ENCODE data around the gene TBC1D2. TPM values are rescaled to one million over a fixed set of nuclear protein-coding genes. Genes with fewer than 3 reads are reported as not detected.

TBC1D2 gene
- total and polyA plus RNA-seq, 2 of the 13 experiments (the other 11 are each of a cell fraction or from before 2014, with no cell fraction given): 2.0 to 2.8 TPM

DNA sequence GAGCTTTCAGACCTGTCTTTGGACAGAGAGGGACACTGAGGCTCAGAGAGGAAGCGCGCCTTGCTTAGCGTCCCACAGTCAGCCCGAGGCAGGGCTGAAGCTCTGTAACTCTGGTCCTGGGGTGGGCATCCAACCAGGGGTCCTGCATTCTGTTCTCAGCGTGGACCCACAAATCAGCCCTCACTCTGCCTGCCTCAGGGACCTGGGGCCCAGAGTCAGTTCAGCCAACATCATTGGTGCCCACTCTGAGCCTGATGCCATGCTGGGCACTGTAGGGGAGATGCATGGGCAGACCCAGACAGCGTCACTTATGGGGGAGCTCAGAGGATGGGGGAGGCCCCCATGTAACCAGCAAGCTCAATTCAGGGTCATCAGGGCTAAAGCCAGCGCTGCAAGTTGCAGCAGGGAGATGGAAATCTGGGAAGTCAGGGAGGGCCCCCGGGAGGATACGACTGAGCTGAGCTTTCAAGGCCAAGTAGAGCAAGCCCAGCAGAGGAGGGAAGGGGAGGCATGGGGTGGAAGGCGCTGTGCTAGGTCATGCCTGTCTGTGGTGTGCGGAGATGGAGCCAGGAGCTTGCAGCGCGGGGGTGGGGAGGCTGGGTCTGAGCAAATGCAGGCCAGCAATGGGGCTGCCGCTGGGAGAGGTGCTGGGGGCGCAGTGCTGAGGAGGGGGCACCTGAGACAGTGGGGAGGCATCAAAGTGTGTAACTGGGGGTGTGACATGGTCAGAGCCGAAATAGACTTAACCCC lies 84.1 kb downstream of the TBC1D2 start:
- ATAC-seq: no peak
- no peak for DNase-seq (ENCODE audit: low spot score)
- TF ChIP-seq NFRKB (IDR thresholded peaks at IDR 0.05) (no peak), PHF8 (CRISPR knock-in tag; IDR thresholded peaks at IDR 0.05) (no peak), KDM6A (CRISPR knock-in tag; IDR thresholded peaks at IDR 0.05; ENCODE audit: low read depth) (no peak), RFX1 (IDR thresholded peaks at IDR 0.05) (no peak), GLI4 (CRISPR knock-in tag; IDR thresholded peaks at IDR 0.05; ENCODE audit: borderline replicate concordance) (no peak), RFXANK (CRISPR knock-in tag; IDR thresholded peaks at IDR 0.05) (no peak), ZFP1 (CRISPR knock-in tag; IDR thresholded peaks at IDR 0.05) (no peak), ARNT2 (CRISPR knock-in tag; IDR thresholded peaks at IDR 0.05; ENCODE audit: low read depth) (no peak), GABPB1 (CRISPR knock-in tag; IDR thresholded peaks at IDR 0.05) (no peak), ZMYM2 (CRISPR knock-in tag; IDR thresholded peaks at IDR 0.05) (no peak), MED13 (CRISPR knock-in tag; IDR thresholded peaks at IDR 0.05) (no peak), CAMTA2 (CRISPR knock-in tag; IDR thresholded peaks at IDR 0.05; ENCODE audit: borderline replicate concordance) (no peak), ZNF703 (CRISPR knock-in tag; IDR thresholded peaks at IDR 0.05; ENCODE audit: borderline replicate concordance) (no peak)
- TF ChIP-seq, protein P1, sequence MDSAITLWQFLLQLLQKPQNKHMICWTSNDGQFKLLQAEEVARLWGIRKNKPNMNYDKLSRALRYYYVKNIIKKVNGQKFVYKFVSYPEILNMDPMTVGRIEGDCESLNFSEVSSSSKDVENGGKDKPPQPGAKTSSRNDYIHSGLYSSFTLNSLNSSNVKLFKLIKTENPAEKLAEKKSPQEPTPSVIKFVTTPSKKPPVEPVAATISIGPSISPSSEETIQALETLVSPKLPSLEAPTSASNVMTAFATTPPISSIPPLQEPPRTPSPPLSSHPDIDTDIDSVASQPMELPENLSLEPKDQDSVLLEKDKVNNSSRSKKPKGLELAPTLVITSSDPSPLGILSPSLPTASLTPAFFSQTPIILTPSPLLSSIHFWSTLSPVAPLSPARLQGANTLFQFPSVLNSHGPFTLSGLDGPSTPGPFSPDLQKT (CRISPR knock-in tag; IDR thresholded peaks at IDR 0.05; ENCODE audit: borderline replicate concordance): no peak
- TF ChIP-seq, protein P2, sequence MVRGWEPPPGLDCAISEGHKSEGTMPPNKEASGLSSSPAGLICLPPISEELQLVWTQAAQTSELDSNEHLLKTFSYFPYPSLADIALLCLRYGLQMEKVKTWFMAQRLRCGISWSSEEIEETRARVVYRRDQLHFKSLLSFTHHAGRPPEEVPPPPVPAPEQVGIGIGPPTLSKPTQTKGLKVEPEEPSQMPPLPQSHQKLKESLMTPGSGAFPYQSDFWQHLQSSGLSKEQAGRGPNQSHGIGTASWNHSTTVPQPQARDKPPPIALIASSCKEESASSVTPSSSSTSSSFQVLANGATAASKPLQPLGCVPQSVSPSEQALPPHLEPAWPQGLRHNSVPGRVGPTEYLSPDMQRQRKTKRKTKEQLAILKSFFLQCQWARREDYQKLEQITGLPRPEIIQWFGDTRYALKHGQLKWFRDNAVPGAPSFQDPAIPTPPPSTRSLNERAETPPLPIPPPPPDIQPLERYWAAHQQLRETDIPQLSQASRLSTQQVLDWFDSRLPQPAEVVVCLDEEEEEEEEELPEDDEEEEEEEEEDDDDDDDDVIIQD (CRISPR knock-in tag; IDR thresholded peaks at IDR 0.05; ENCODE audit: low read depth): no peak
- no TSS peak for BruUV-seq (replicated peaks)
- H4K20me1 ChIP-seq (ENCODE audit: insufficient read depth, low read length): peaks cover 5% of the 10 kb centered on the region; the same call in 1 of the 2 replicates
- H3K27ac ChIP-seq (ENCODE audit: extremely low read length, insufficient read depth, low read length): no peak overlapping the region
- no peaks in the 10 kb centered on the region for H3K36me3 ChIP-seq (replicated peaks in 1 of 2; ENCODE audit: control insufficient read depth in 1 of 2, insufficient read depth in 2 of 2, low read length in 2 of 2)
- H2AFZ ChIP-seq (ENCODE audit: low read length): no peak overlapping the region
- H3K79me2 ChIP-seq (ENCODE audit: insufficient read depth, low read length): peaks cover 52% of the 10 kb centered on the region
- peaks cover 69% of the 10 kb centered on the region for H3K4me1 ChIP-seq (ENCODE audit: insufficient read depth, low read length)
- H3K9me3 ChIP-seq (ENCODE audit: low read length): no peaks in the 10 kb centered on the region
- H3K27me3 ChIP-seq (ENCODE audit: control insufficient read depth in 1 of 2, insufficient read depth in 2 of 2, low read length in 2 of 2): no peaks in the 10 kb centered on the region
- no peak overlapping the region for H3K4me3 ChIP-seq (replicated peaks in 1 of 3; ENCODE audit: insufficient read depth in 1 of 3, low read depth in 2 of 3, low read length in 3 of 3)
- in situ Hi-C loops (cut with HindIII; ENCODE audit: extremely low pct_ligation_motif_present, low pct_unique_long_range_greater_than_20kb): no loop called here
- intact Hi-C loops (cut with micrococcal nuclease; ENCODE audit: unreplicated experiment): no loop called here
- H3K4me2 ChIP-seq (ENCODE audit: low read depth, low read length): no peak overlapping the region
- CTCF ChIA-PET (ENCODE audit: low intra/inter-chr PET ratio, low total read pairs): no interaction called here
- no peak overlapping the region for H3K9ac ChIP-seq (ENCODE audit: insufficient read depth, low read depth, low read length)
- FAIRE-seq: no peak
- POLR2A ChIA-PET: no interaction called here
- WGBS (ENCODE audit: low lambda C conversion rate): 94% methylated on average over 14 of the region's 16 CpGs

Measured in HepG2 (cell line).